ENCODE measurements around the gene NXPH3.

The NXPH3 gene

DNA sequence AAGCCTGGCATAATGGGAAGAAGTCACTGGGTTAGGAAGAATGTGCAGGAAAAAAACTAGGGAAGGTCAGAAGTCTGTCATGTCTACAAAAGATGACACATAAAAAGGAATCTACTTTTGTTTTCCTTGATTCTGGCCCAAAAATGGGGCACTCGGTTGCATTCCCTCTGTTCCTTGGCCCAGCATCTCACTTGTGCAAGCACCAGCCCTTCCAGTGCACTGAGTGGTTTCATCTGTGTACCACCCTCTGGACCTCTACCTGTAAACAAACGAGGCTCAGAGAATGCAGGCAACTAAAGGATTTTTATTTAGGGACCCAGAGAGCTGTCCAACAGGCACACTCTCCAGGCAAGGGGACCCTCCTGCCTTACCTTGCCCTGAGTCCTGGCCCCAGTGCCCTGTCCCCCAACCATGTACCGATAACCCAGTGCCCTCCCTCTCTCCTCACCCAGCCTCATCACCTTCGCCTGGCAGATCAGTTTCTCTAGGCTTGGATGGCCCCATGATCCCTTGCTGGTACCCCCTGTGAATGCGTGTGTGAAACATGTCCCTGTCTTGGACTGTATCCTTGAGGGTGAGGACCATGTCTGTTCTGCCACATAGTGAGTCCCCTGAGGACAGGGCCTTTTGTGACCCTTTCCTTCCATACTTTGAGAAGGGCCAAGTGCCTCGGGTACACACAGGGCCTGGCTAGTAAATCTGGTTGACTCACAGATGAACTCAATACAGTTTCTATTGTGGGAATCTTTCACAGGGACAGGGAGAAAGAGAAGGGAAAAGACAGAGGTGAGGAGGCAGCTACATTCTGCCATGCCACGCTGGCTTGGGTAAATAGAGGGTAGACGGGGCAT is 13.3 kb downstream of the NXPH3 start:
- Mint-ChIP-seq H3K4me3 (no peak overlapping the region), H3K4me1 (no peaks in the 10 kb centered on the region), H3K27me3 (ENCODE audit: low read depth) (no peaks in the 10 kb centered on the region), H3K36me3 (ENCODE audit: low read depth) (peaks cover 16% of the 10 kb centered on the region), H3K9me3 (no peaks in the 10 kb centered on the region), H3K27ac (no peak overlapping the region)
- TF ChIP-seq, protein P1, sequence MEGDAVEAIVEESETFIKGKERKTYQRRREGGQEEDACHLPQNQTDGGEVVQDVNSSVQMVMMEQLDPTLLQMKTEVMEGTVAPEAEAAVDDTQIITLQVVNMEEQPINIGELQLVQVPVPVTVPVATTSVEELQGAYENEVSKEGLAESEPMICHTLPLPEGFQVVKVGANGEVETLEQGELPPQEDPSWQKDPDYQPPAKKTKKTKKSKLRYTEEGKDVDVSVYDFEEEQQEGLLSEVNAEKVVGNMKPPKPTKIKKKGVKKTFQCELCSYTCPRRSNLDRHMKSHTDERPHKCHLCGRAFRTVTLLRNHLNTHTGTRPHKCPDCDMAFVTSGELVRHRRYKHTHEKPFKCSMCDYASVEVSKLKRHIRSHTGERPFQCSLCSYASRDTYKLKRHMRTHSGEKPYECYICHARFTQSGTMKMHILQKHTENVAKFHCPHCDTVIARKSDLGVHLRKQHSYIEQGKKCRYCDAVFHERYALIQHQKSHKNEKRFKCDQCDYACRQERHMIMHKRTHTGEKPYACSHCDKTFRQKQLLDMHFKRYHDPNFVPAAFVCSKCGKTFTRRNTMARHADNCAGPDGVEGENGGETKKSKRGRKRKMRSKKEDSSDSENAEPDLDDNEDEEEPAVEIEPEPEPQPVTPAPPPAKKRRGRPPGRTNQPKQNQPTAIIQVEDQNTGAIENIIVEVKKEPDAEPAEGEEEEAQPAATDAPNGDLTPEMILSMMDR (IDR thresholded peaks at IDR 0.05; ENCODE audit: unreplicated experiment in 3 of 3) = no peak

DNA sequence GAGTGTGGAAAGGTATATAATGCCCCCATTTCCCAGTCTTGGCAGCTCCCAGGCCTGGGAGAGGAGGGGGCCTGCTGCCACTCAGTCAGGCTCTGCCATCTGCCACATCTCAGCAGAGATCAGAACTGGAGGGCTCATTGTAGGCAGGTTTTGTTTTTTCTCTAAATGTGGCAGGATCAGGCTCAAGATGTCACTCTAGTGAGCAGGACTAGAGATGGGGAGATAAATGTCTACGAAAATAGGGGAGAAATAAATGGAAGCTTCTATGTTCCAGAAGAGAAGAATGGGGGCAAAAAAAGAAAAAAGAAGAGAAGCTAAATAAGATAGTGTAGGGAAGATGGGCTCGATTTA is 13.9 kb downstream of the NXPH3 start:
- peaks cover 19% of the 10 kb centered on the region for H3K36me3 Mint-ChIP-seq (ENCODE audit: low read depth)
- no peaks in the 10 kb centered on the region for H3K27me3 Mint-ChIP-seq (ENCODE audit: low read depth)
- TF ChIP-seq, protein P1 (IDR thresholded peaks at IDR 0.05; ENCODE audit: unreplicated experiment in 3 of 3) = no peak

DNA sequence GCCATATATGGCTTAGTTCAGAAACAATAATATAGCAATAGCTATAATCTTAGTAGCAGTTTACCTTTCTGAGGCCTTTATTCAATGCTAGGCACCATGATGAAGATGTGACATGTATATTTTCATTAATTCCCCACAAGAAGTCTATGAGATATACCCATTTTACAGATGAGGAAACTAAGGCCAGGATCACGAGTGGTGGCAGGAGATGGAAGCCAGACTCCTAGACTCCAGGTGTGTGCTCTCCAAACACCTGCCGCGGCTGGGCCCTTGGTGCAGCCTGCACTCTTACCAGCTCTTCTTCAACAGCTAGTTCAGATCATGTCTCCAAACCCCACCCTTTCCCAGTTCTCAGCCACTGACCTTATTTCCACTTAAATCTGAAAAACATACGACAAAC is 15.2 kb downstream of the NXPH3 start:
- Mint-ChIP-seq H3K9me3 (no peaks in the 10 kb centered on the region), H3K27ac (no peak overlapping the region), H3K36me3 (ENCODE audit: low read depth) (peaks cover 24% of the 10 kb centered on the region), H3K27me3 (ENCODE audit: low read depth) (no peaks in the 10 kb centered on the region), H3K4me3 (no peak overlapping the region), H3K4me1 (no peaks in the 10 kb centered on the region)
- TF ChIP-seq, protein P1 (IDR thresholded peaks at IDR 0.05; ENCODE audit: unreplicated experiment in 3 of 3) = no peak

More for the DNA sequence above, 13.9 kb downstream of the NXPH3 start:
- no peak overlapping the region for H3K4me3 Mint-ChIP-seq
- H3K9me3 Mint-ChIP-seq = no peaks in the 10 kb centered on the region
- no peak overlapping the region for H3K27ac Mint-ChIP-seq
- H3K4me1 Mint-ChIP-seq = no peaks in the 10 kb centered on the region

DNA sequence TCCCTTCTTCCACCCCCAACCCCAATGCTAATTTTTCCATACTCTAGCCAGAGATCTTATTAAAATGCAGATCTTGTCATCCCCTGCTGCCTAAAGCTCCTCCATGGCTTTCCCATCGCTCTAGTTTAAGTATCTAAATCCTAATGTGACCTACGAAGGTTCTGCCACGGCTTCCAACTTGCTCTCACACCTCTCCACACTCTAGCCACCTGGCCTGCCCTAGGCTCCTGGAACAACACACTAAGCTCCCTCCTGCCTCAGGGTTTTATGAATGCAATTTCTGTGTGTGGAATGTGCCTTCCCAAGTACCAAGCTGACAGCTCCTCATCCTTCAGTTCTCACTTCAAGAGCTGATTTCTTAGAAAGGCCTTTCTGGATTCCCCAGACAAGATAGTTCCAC is 16.6 kb downstream of the NXPH3 start:
- H3K9me3 Mint-ChIP-seq = no peaks in the 10 kb centered on the region
- H3K4me3 Mint-ChIP-seq = no peak overlapping the region

DNA sequence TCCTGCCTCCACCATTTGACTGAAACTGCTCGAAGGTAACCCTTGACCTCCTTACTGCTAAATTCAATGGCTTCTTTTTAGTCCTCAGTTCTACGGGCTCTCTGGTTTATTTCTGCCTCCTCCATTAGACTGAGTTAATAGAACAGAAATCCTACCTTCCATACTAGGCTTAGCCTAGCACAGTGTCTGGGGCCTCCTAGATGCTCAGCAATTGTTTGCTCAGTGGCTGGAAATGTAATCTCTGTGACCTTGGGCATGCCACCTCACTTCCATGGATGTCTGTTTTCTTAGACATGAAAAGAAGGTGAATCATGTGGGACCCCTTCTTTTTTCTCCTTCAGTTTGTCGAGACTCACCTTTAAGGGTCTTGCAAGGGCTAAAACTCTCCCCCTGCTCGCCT is 19.7 kb downstream of the NXPH3 start:
- H3K27ac Mint-ChIP-seq = no peak overlapping the region
- H3K27me3 Mint-ChIP-seq (ENCODE audit: low read depth) = no peaks in the 10 kb centered on the region
- H3K9me3 Mint-ChIP-seq = no peaks in the 10 kb centered on the region
- TF ChIP-seq, protein P1 (IDR thresholded peaks at IDR 0.05; ENCODE audit: unreplicated experiment in 3 of 3) = no peak
- H3K36me3 Mint-ChIP-seq (ENCODE audit: low read depth) = peaks cover 61% of the 10 kb centered on the region
- no peak overlapping the region for H3K4me3 Mint-ChIP-seq
- no peaks in the 10 kb centered on the region for H3K4me1 Mint-ChIP-seq

More for the DNA sequence above, 16.6 kb downstream of the NXPH3 start:
- peaks cover 37% of the 10 kb centered on the region for H3K36me3 Mint-ChIP-seq (ENCODE audit: low read depth)
- no peaks in the 10 kb centered on the region for H3K27me3 Mint-ChIP-seq (ENCODE audit: low read depth)
- TF ChIP-seq, protein P1 (IDR thresholded peaks at IDR 0.05; ENCODE audit: unreplicated experiment in 3 of 3) = no peak
- H3K4me1 Mint-ChIP-seq = no peaks in the 10 kb centered on the region
- no peak overlapping the region for H3K27ac Mint-ChIP-seq

DNA sequence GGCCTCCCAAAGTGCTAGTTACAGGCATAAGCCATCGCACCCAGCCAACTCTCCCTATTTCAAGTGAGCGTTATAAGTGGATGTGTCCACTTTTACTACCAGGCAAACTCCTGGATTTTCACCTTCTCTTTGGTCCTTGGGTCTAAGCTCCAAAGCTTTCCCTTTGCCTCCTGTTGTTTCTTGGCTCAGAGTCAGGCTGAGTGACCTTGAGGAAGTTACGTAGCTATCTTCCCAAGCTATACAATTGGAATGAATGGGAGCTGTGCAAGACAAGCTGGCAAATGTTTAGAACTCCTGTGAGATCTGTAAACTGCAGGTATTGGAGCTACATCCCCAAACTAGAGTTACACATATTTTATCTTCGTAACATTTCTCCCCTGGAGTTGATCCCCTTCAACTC is 20.3 kb downstream of the NXPH3 start:
- Mint-ChIP-seq H3K27me3 (ENCODE audit: low read depth) (no peaks in the 10 kb centered on the region), H3K27ac (no peak overlapping the region), H3K4me3 (no peak overlapping the region), H3K4me1 (no peaks in the 10 kb centered on the region), H3K36me3 (ENCODE audit: low read depth) (peaks cover 68% of the 10 kb centered on the region), H3K9me3 (no peaks in the 10 kb centered on the region)
- TF ChIP-seq, protein P1 (IDR thresholded peaks at IDR 0.05; ENCODE audit: unreplicated experiment in 3 of 3) = no peak

Measured in nephron (organoid).